ENCODE measurements around the gene DENND1A. TPM values are rescaled to one million over a fixed set of nuclear protein-coding genes. Genes with fewer than 3 reads are reported as not detected.

DENND1A gene
- total RNA-seq, 1 experiment from 2014 or later = 19.7 TPM

- TF ChIP-seq POLR2AphosphoS5 (IDR thresholded peaks at IDR 0.05; ENCODE audit: low read depth, low read length) (no peak), SIN3A (IDR thresholded peaks at IDR 0.05; ENCODE audit: borderline replicate concordance, insufficient read depth, low read depth, low read length) (no peak), TCF7L2 (IDR thresholded peaks at IDR 0.05; ENCODE audit: low read depth, low read length) (no peak)
- TF ChIP-seq, protein P1, sequence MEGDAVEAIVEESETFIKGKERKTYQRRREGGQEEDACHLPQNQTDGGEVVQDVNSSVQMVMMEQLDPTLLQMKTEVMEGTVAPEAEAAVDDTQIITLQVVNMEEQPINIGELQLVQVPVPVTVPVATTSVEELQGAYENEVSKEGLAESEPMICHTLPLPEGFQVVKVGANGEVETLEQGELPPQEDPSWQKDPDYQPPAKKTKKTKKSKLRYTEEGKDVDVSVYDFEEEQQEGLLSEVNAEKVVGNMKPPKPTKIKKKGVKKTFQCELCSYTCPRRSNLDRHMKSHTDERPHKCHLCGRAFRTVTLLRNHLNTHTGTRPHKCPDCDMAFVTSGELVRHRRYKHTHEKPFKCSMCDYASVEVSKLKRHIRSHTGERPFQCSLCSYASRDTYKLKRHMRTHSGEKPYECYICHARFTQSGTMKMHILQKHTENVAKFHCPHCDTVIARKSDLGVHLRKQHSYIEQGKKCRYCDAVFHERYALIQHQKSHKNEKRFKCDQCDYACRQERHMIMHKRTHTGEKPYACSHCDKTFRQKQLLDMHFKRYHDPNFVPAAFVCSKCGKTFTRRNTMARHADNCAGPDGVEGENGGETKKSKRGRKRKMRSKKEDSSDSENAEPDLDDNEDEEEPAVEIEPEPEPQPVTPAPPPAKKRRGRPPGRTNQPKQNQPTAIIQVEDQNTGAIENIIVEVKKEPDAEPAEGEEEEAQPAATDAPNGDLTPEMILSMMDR (IDR thresholded peaks at IDR 0.05) = no peak
- TF ChIP-seq, protein P2, sequence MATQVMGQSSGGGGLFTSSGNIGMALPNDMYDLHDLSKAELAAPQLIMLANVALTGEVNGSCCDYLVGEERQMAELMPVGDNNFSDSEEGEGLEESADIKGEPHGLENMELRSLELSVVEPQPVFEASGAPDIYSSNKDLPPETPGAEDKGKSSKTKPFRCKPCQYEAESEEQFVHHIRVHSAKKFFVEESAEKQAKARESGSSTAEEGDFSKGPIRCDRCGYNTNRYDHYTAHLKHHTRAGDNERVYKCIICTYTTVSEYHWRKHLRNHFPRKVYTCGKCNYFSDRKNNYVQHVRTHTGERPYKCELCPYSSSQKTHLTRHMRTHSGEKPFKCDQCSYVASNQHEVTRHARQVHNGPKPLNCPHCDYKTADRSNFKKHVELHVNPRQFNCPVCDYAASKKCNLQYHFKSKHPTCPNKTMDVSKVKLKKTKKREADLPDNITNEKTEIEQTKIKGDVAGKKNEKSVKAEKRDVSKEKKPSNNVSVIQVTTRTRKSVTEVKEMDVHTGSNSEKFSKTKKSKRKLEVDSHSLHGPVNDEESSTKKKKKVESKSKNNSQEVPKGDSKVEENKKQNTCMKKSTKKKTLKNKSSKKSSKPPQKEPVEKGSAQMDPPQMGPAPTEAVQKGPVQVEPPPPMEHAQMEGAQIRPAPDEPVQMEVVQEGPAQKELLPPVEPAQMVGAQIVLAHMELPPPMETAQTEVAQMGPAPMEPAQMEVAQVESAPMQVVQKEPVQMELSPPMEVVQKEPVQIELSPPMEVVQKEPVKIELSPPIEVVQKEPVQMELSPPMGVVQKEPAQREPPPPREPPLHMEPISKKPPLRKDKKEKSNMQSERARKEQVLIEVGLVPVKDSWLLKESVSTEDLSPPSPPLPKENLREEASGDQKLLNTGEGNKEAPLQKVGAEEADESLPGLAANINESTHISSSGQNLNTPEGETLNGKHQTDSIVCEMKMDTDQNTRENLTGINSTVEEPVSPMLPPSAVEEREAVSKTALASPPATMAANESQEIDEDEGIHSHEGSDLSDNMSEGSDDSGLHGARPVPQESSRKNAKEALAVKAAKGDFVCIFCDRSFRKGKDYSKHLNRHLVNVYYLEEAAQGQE (IDR thresholded peaks at IDR 0.05; ENCODE audit: insufficient read depth in 1 of 2, low read depth in 2 of 2, low read length in 1 of 2) = no peak
- ChIA-PET CTCF (no interaction called here), POLR2A (interaction anchor here (0.6 kb wide), 1 partner anchor 33 kb away, joined by 12 read pairs; no protein-coding TSS in a partner anchor)
- Histone ChIP-seq H3K4me1 (ENCODE audit: control insufficient read depth, insufficient read depth, low read length) (no peaks in the 10 kb centered on the region), H3K4me3 (ENCODE audit: low read depth in 2 of 2, low read length in 2 of 2) (no peak overlapping the region), H3K36me3 (ENCODE audit: control insufficient read depth, insufficient read depth, low read length) (no peaks in the 10 kb centered on the region), H3K27me3 (ENCODE audit: control insufficient read depth, insufficient read depth, low read length) (no peaks in the 10 kb centered on the region), H3K27ac (ENCODE audit: low read length) (no peak overlapping the region), H3K9me3 (ENCODE audit: control insufficient read depth, insufficient read depth, low read depth, low read length) (no peaks in the 10 kb centered on the region)
- in situ Hi-C loops (cut with HindIII; ENCODE audit: low pct_unique_long_range_greater_than_20kb, low sequenced_read_pairs) = no loop called here
- ATAC-seq (no peak), DNase-seq (ENCODE audit: low read depth, low spot score) (no peak)
- no TSS peak for BruUV-seq (replicated peaks)
- intact Hi-C loops (cut with micrococcal nuclease; ENCODE audit: unreplicated experiment) = no loop called here
Measured at GRCh38 chr9:123387686-123388085, 542.2 kb downstream of the DENND1A start.

DNA sequence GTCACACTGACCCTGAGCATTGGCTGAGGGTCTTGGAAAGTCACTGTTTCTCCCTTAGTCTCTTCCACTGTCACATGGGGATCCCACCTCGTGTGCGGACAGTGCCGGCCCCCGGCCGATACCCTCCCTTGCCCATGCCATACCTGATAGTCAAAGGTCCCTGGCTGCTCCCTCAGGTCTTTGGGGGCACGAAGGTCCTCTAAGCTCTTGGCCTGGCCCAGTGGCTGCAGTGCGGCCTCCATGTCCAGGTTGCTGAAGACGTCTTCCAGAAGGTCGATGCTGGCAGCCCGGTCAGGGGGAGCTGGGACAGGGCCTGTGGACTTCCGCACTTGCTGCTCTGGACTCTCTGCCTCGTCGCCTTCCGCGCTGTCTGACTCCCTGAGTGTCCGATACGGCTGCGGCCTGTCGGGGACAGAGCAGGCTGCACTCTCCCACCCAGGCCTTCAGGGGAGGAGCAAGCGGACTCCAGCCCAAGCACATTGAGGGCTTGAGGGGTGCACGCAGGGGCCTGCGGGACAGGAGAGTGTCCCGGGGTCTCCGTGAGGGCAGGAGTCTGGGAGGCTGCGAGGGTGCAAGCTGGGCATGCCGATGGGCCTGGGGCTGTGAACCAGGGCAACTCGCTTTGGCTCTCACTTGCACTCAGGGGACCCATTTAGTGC, 546.3 kb downstream of the DENND1A start:
- H3K4me3 ChIP-seq (ENCODE audit: low read depth in 2 of 2, low read length in 2 of 2) = no peak overlapping the region
- in situ Hi-C loops (cut with HindIII; ENCODE audit: low pct_unique_long_range_greater_than_20kb, low sequenced_read_pairs) = no loop called here
- H3K27ac ChIP-seq (ENCODE audit: low read length) = no peak overlapping the region
- POLR2A ChIA-PET = no interaction called here
- DNase-seq (ENCODE audit: low read depth, low spot score) (no peak), ATAC-seq (no peak)
- CTCF ChIA-PET = interaction anchor here (0.6 kb wide), 1 partner anchor 28 kb away, joined by 5 read pairs; no protein-coding TSS in a partner anchor
- intact Hi-C loops (cut with micrococcal nuclease; ENCODE audit: unreplicated experiment) = loop anchor here (2.0 kb wide), 1 partner anchor 29 kb away; no protein-coding TSS in a partner anchor
- no peaks in the 10 kb centered on the region for H3K36me3 ChIP-seq (ENCODE audit: control insufficient read depth, insufficient read depth, low read length)
- BruUV-seq (replicated peaks) = no TSS peak
- H3K9me3 ChIP-seq (ENCODE audit: control insufficient read depth, insufficient read depth, low read depth, low read length) = no peaks in the 10 kb centered on the region
- H3K27me3 ChIP-seq (ENCODE audit: control insufficient read depth, insufficient read depth, low read length) = no peaks in the 10 kb centered on the region
- TF ChIP-seq TCF7L2 (IDR thresholded peaks at IDR 0.05; ENCODE audit: low read depth, low read length) = no peak
- no peak for TF ChIP-seq POLR2AphosphoS5 (IDR thresholded peaks at IDR 0.05; ENCODE audit: low read depth, low read length)
- TF ChIP-seq, protein P1 (IDR thresholded peaks at IDR 0.05) = no peak
- TF ChIP-seq, protein P2 (IDR thresholded peaks at IDR 0.05; ENCODE audit: insufficient read depth in 1 of 2, low read depth in 2 of 2, low read length in 1 of 2) = no peak
- TF ChIP-seq SIN3A (IDR thresholded peaks at IDR 0.05; ENCODE audit: borderline replicate concordance, insufficient read depth, low read depth, low read length) = no peak
- no peaks in the 10 kb centered on the region for H3K4me1 ChIP-seq (ENCODE audit: control insufficient read depth, insufficient read depth, low read length)
